ENCODE results near the gene DNMT3A. TPM values are rescaled to one million over a fixed set of nuclear protein-coding genes. Genes with fewer than 3 reads are reported as not detected.

Gene DNMT3A
- total RNA-seq, 1 donor from 2014 or later: 219 TPM

GRCh38 chr2:25252291-25253152 lies 89.2 kb downstream of the DNMT3A start:
- H3K4me3 Mint-ChIP-seq: peak overlapping the region; percentile 86
- no peaks in the 10 kb centered on the region for H3K9me3 Mint-ChIP-seq
- H3K4me1 Mint-ChIP-seq: peaks cover 31% of the 10 kb centered on the region
- DNase-seq (ENCODE audit: low spot score in 2 of 2, unreplicated experiment in 2 of 2): peak; percentile 91
- peak overlapping the region; percentile 97 for H3K27ac Mint-ChIP-seq
- H3K36me3 Mint-ChIP-seq: peaks cover 36% of the 10 kb centered on the region
- no peak for TF ChIP-seq CTCF (IDR thresholded peaks at IDR 0.05; ENCODE audit: unreplicated experiment)
- no peaks in the 10 kb centered on the region for H3K27me3 Mint-ChIP-seq (ENCODE audit: low read depth)

- Mint-ChIP-seq H3K9me3 (no peaks in the 10 kb centered on the region), H3K4me1 (peaks cover 29% of the 10 kb centered on the region), H3K27ac (peak overlapping the region; percentile 94), H3K4me3 (peak overlapping the region; percentile 86), H3K27me3 (ENCODE audit: low read depth) (no peaks in the 10 kb centered on the region), H3K36me3 (peaks cover 39% of the 10 kb centered on the region)
- peak in 1 of 2 experiments; percentile 76 for DNase-seq (ENCODE audit: low spot score in 2 of 2, unreplicated experiment in 2 of 2)
- no peak for TF ChIP-seq CTCF (IDR thresholded peaks at IDR 0.05; ENCODE audit: unreplicated experiment)
These were observed 90.1 kb downstream of the DNMT3A start for GRCh38 chr2:25251422-25252273.

- no peaks in the 10 kb centered on the region for H3K27me3 Mint-ChIP-seq (ENCODE audit: low read depth)
- H3K4me3 Mint-ChIP-seq: peak overlapping the region; percentile 86
- H3K9me3 Mint-ChIP-seq: no peaks in the 10 kb centered on the region
- peaks cover 29% of the 10 kb centered on the region for H3K4me1 Mint-ChIP-seq
- no peak for TF ChIP-seq CTCF (IDR thresholded peaks at IDR 0.05; ENCODE audit: unreplicated experiment)
- H3K27ac Mint-ChIP-seq: peak overlapping the region; percentile 94
- peaks cover 39% of the 10 kb centered on the region for H3K36me3 Mint-ChIP-seq
- no peak for DNase-seq (ENCODE audit: low spot score in 2 of 2, unreplicated experiment in 2 of 2)
These were observed 90.7 kb downstream of the DNMT3A start for GRCh38 chr2:25251071-25251421.

GRCh38 chr2:25250331-25251070 lies 91.2 kb downstream of the DNMT3A start:
- no peaks in the 10 kb centered on the region for H3K9me3 Mint-ChIP-seq
- H3K27me3 Mint-ChIP-seq (ENCODE audit: low read depth): no peaks in the 10 kb centered on the region
- no peak for TF ChIP-seq CTCF (IDR thresholded peaks at IDR 0.05; ENCODE audit: unreplicated experiment)
- H3K36me3 Mint-ChIP-seq: peaks cover 39% of the 10 kb centered on the region
- DNase-seq (ENCODE audit: low spot score in 2 of 2, unreplicated experiment in 2 of 2): peak in 1 of 2 experiments; percentile 53
- peaks cover 29% of the 10 kb centered on the region for H3K4me1 Mint-ChIP-seq
- H3K27ac Mint-ChIP-seq: peak overlapping the region; percentile 94
- H3K4me3 Mint-ChIP-seq: peak overlapping the region; percentile 86

GRCh38 chr2:25249785-25250184 lies 91.9 kb downstream of the DNMT3A start:
- peak overlapping the region; percentile 94 for H3K27ac Mint-ChIP-seq
- no peaks in the 10 kb centered on the region for H3K9me3 Mint-ChIP-seq
- H3K36me3 Mint-ChIP-seq: peaks cover 37% of the 10 kb centered on the region
- TF ChIP-seq CTCF (IDR thresholded peaks at IDR 0.05; ENCODE audit: unreplicated experiment): no peak
- no peak for DNase-seq (ENCODE audit: low spot score in 2 of 2, unreplicated experiment in 2 of 2)
- peaks cover 29% of the 10 kb centered on the region for H3K4me1 Mint-ChIP-seq
- peak overlapping the region; percentile 86 for H3K4me3 Mint-ChIP-seq
- H3K27me3 Mint-ChIP-seq (ENCODE audit: low read depth): no peaks in the 10 kb centered on the region
